Naive thymus-derived CD4-positive, alpha-beta T cell (primary cell): ENCODE results near the gene KCTD4. TPM values are rescaled to one million over a fixed set of nuclear protein-coding genes. Genes with fewer than 3 reads are reported as not detected.
A peak's percentile ranks its signal among the peaks of the same experiment; 100 is the strongest.

Experiments used
- ATAC-seq: fragments of 150-1000 bp; cut with Tn5 transposase; 2 replicates; pipeline ENCODE4 v1.10.0; 2021; ENCODE audit warnings: mild to moderate bottlenecking, moderate library complexity
- CTCF ChIA-PET: fragments of 350-600 bp; sonication (Branson Sonifier 250); formaldehyde crosslinking; loops from one replicate; lab custom pipeline; 2021; ENCODE audit warnings: antibody characterized with exemption; lab: Charles Lee
- POLR2A ChIA-PET: fragments of 350-600 bp; sonication (Branson Sonifier 250); formaldehyde crosslinking; loops from one replicate; lab custom pipeline; 2021; ENCODE audit warnings: antibody characterized with exemption, inconsistent platforms; lab: Charles Lee
- DNase-seq, 9 donors: peaks; one replicate each; pipeline versions ENCODE4 v3.0.0 to v3.0.0-alpha.2; 2020 to 2022; ENCODE audit warnings: mixed read lengths in 1 of 9
- H3K27ac ChIP-seq: one replicate; pipeline ENCODE4 v1.7.0; 2013; ENCODE audit warnings: mild to moderate bottlenecking, low read depth, low read length, moderate library complexity
- H3K27me3 ChIP-seq, 2 donors: one replicate each; pipeline ENCODE4 v1.7.0; 2013; ENCODE audit warnings: low read length in 2 of 2, mild to moderate bottlenecking in 2 of 2, moderate library complexity in 2 of 2; ENCODE audit not compliant: control insufficient read depth in 2 of 2, insufficient read depth in 2 of 2
- H3K36me3 ChIP-seq, 3 experiments: 1 replicate in 2 of 3; 2 replicates in 1 of 3; pipeline ENCODE4 v1.7.0; 2013; ENCODE audit warnings: low read length in 3 of 3, mild to moderate bottlenecking in 3 of 3, moderate library complexity in 1 of 3; ENCODE audit not compliant: insufficient read depth in 3 of 3, control insufficient read depth in 2 of 3
- H3K4me1 ChIP-seq, 2 donors: one replicate each; pipeline ENCODE4 v1.7.0; 2013; ENCODE audit warnings: low read length in 2 of 2, mild to moderate bottlenecking in 2 of 2, moderate library complexity in 1 of 2; ENCODE audit not compliant: control insufficient read depth in 2 of 2, insufficient read depth in 2 of 2
- H3K4me3 ChIP-seq: 2 replicates; pipeline ENCODE4 v1.7.0; 2013; ENCODE audit warnings: mild to moderate bottlenecking, low read length
- H3K9me3 ChIP-seq, 3 experiments: 1 replicate in 2 of 3; 2 replicates in 1 of 3; pipeline ENCODE4 v1.7.0; 2013; ENCODE audit warnings: low read length in 3 of 3; ENCODE audit not compliant: control insufficient read depth in 2 of 3
- H3K27ac Mint-ChIP-seq, 9 donors: one replicate each; pipeline ENCODE4 v1.8.0; 2020 to 2022; ENCODE audit warnings: mixed read lengths in 9 of 9, mild to moderate bottlenecking in 8 of 9, moderate library complexity in 5 of 9, inconsistent platforms in 2 of 9
- H3K27me3 Mint-ChIP-seq, 5 donors: one replicate each; pipeline ENCODE4 v1.8.0; 2021 to 2022; ENCODE audit warnings: mixed read lengths in 5 of 5, mild to moderate bottlenecking in 1 of 5
- H3K36me3 Mint-ChIP-seq, 5 donors: one replicate each; pipeline ENCODE4 v1.8.0; 2020 to 2022; ENCODE audit warnings: mixed read lengths in 5 of 5, mild to moderate bottlenecking in 3 of 5, inconsistent platforms in 1 of 5
- H3K4me1 Mint-ChIP-seq, 7 donors: one replicate each; pipeline ENCODE4 v1.8.0; 2020 to 2022; ENCODE audit warnings: mixed read lengths in 7 of 7, mild to moderate bottlenecking in 3 of 7, inconsistent platforms in 1 of 7
- H3K4me3 Mint-ChIP-seq, 10 donors: one replicate each; pipeline ENCODE4 v1.8.0; 2020 to 2022; ENCODE audit warnings: mild to moderate bottlenecking in 10 of 10, mixed read lengths in 10 of 10, moderate library complexity in 6 of 10, inconsistent platforms in 2 of 10
- H3K9me3 Mint-ChIP-seq, 11 donors: one replicate each; pipeline ENCODE4 v1.8.0; 2020 to 2022; ENCODE audit warnings: mixed read lengths in 11 of 11, mild to moderate bottlenecking in 4 of 11, inconsistent platforms in 1 of 11, moderate library complexity in 1 of 11
- intact Hi-C, 2 donors: fragments of 100-400 bp; cut with micrococcal nuclease; formaldehyde crosslinking; loops; one replicate each; pipeline ENCODE4 v1.15.1; 2023
- polyA plus RNA-seq, 2 donors: library from polyadenylated mRNA; unstranded; fragments of 300-500 nt; fragmentation: Illumina TruSeq; gene quantifications; one replicate each; pipeline ENCODE4 v1.2.3, GENCODE V29; 2021
- total RNA-seq, 6 experiments: library from RNA in 5 of 6; stranded (reverse) in 5 of 6; gene quantifications; 1 replicate in 5 of 6; 2 replicates in 1 of 6; pipeline ENCODE4 v1.2.3 and lab custom pipeline; 2021 to 2026

KCTD4 gene
- total and polyA plus RNA-seq, 7 experiments from 2014 or later: not detected

GRCh38 chr13:45168555-45168930 lies 32.3 kb downstream of the KCTD4 start:
- CTCF ChIA-PET: no interaction called here
- Histone ChIP-seq H3K27me3 (no peaks in the 10 kb centered on the region), H3K36me3 (peaks cover 0 to 9% (median 0%) of the 10 kb centered on the region in 3 experiments), H3K4me1 (no peaks in the 10 kb centered on the region), H3K27ac (no peak overlapping the region), H3K9me3 (no peaks in the 10 kb centered on the region), H3K4me3 (no peak overlapping the region)
- no peak overlapping the region for H3K4me3 Mint-ChIP-seq
- POLR2A ChIA-PET: no interaction called here
- H3K4me1 Mint-ChIP-seq: peaks cover 2 to 12% (median 9%) of the 10 kb centered on the region in 7 donors
- peaks cover 0 to 5% (median 0%) of the 10 kb centered on the region in 11 donors for H3K9me3 Mint-ChIP-seq
- no peaks in the 10 kb centered on the region for H3K27me3 Mint-ChIP-seq
- ATAC-seq (no peak), DNase-seq (no peak)
- intact Hi-C loops: no loop called here
- H3K36me3 Mint-ChIP-seq: peaks cover 5 to 49% (median 30%) of the 10 kb centered on the region in 5 donors
- H3K27ac Mint-ChIP-seq: no peak overlapping the region

GRCh38 chr13:45167611-45168554 lies 33.0 kb downstream of the KCTD4 start:
- ChIA-PET CTCF (no interaction called here), POLR2A (no interaction called here)
- Histone ChIP-seq H3K27ac (no peak overlapping the region), H3K4me1 (no peaks in the 10 kb centered on the region), H3K36me3 (peaks cover 0 to 9% (median 0%) of the 10 kb centered on the region in 3 experiments), H3K4me3 (no peak overlapping the region), H3K27me3 (no peaks in the 10 kb centered on the region), H3K9me3 (no peaks in the 10 kb centered on the region)
- H3K4me3 Mint-ChIP-seq: no peak overlapping the region
- H3K27me3 Mint-ChIP-seq: no peaks in the 10 kb centered on the region
- peaks cover 5 to 43% (median 25%) of the 10 kb centered on the region in 5 donors for H3K36me3 Mint-ChIP-seq
- intact Hi-C loops: no loop called here
- H3K4me1 Mint-ChIP-seq: peaks cover 0 to 10% (median 9%) of the 10 kb centered on the region in 7 donors
- ATAC-seq (no peak), DNase-seq (no peak)
- H3K9me3 Mint-ChIP-seq: peaks cover 0 to 5% (median 0%) of the 10 kb centered on the region in 11 donors
- H3K27ac Mint-ChIP-seq: no peak overlapping the region

GRCh38 chr13:45166858-45167257 lies 34.0 kb downstream of the KCTD4 start:
- Histone ChIP-seq H3K36me3 (peaks cover 0 to 6% (median 0%) of the 10 kb centered on the region in 3 experiments), H3K4me3 (no peak overlapping the region), H3K4me1 (no peaks in the 10 kb centered on the region), H3K27me3 (no peaks in the 10 kb centered on the region), H3K9me3 (no peaks in the 10 kb centered on the region), H3K27ac (no peak overlapping the region)
- peaks cover 5 to 39% (median 19%) of the 10 kb centered on the region in 5 donors for H3K36me3 Mint-ChIP-seq
- H3K27me3 Mint-ChIP-seq: no peaks in the 10 kb centered on the region
- CTCF ChIA-PET: no interaction called here
- intact Hi-C loops: no loop called here
- no peak overlapping the region for H3K4me3 Mint-ChIP-seq
- ATAC-seq: no peak
- H3K9me3 Mint-ChIP-seq: peaks cover 0 to 5% (median 0%) of the 10 kb centered on the region in 11 donors
- POLR2A ChIA-PET: no interaction called here
- no peak overlapping the region for H3K27ac Mint-ChIP-seq
- DNase-seq: no peak
- peaks cover 0 to 9% (median 5%) of the 10 kb centered on the region in 7 donors for H3K4me1 Mint-ChIP-seq

GRCh38 chr13:45162821-45163220 lies 38.0 kb downstream of the KCTD4 start:
- Mint-ChIP-seq H3K27ac (no peak overlapping the region), H3K27me3 (no peaks in the 10 kb centered on the region), H3K4me1 (peaks cover 0 to 5% (median 0%) of the 10 kb centered on the region in 7 donors), H3K36me3 (peaks cover 14 to 48% (median 23%) of the 10 kb centered on the region in 5 donors), H3K9me3 (peaks cover 0 to 2% (median 0%) of the 10 kb centered on the region in 11 donors), H3K4me3 (no peak overlapping the region)
- H3K36me3 ChIP-seq: peaks cover 0 to 16% (median 0%) of the 10 kb centered on the region in 3 experiments
- H3K4me3 ChIP-seq: no peak overlapping the region
- H3K27me3 ChIP-seq: no peaks in the 10 kb centered on the region
- ATAC-seq (no peak), DNase-seq (no peak)
- ChIA-PET CTCF (no interaction called here), POLR2A (no interaction called here)
- no peaks in the 10 kb centered on the region for H3K4me1 ChIP-seq
- H3K9me3 ChIP-seq: no peaks in the 10 kb centered on the region
- no peak overlapping the region for H3K27ac ChIP-seq
- intact Hi-C loops: no loop called here

- ChIA-PET CTCF (no interaction called here), POLR2A (no interaction called here)
- ATAC-seq (no peak), DNase-seq (no peak)
- Mint-ChIP-seq H3K27me3 (no peaks in the 10 kb centered on the region), H3K27ac (peak overlapping the region in 1 of 9 donors; percentile 46), H3K4me3 (no peak overlapping the region), H3K36me3 (peaks cover 14 to 51% (median 28%) of the 10 kb centered on the region in 5 donors), H3K9me3 (peaks cover 0 to 2% (median 0%) of the 10 kb centered on the region in 11 donors), H3K4me1 (peaks cover 0 to 5% (median 0%) of the 10 kb centered on the region in 7 donors)
- intact Hi-C loops: no loop called here
- no peak overlapping the region for H3K4me3 ChIP-seq
- H3K4me1 ChIP-seq: no peaks in the 10 kb centered on the region
- no peaks in the 10 kb centered on the region for H3K27me3 ChIP-seq
- H3K9me3 ChIP-seq: no peaks in the 10 kb centered on the region
- no peak overlapping the region for H3K27ac ChIP-seq
- H3K36me3 ChIP-seq: peaks cover 0 to 19% (median 3%) of the 10 kb centered on the region in 3 experiments
These were observed 38.7 kb downstream of the KCTD4 start for GRCh38 chr13:45162194-45162593.

- Histone ChIP-seq H3K27me3 (no peaks in the 10 kb centered on the region), H3K4me3 (no peak overlapping the region), H3K9me3 (no peaks in the 10 kb centered on the region), H3K36me3 (peaks cover 0 to 34% (median 4%) of the 10 kb centered on the region in 3 experiments), H3K4me1 (no peaks in the 10 kb centered on the region), H3K27ac (no peak overlapping the region)
- ChIA-PET POLR2A (no interaction called here), CTCF (no interaction called here)
- Mint-ChIP-seq H3K4me3 (no peak overlapping the region), H3K9me3 (peaks cover 0 to 2% (median 0%) of the 10 kb centered on the region in 11 donors), H3K36me3 (peaks cover 28 to 64% (median 42%) of the 10 kb centered on the region in 5 donors), H3K4me1 (peaks cover 0 to 12% (median 0%) of the 10 kb centered on the region in 7 donors), H3K27ac (peak overlapping the region in 1 of 9 donors; percentile 4), H3K27me3 (no peaks in the 10 kb centered on the region)
- ATAC-seq: no peak
- no peak for DNase-seq
- intact Hi-C loops: no loop called here
These were observed 44.1 kb downstream of the KCTD4 start for GRCh38 chr13:45156565-45157361.
